Retinal pigment epithelial cell (primary cell): ENCODE results near the gene PBX4.
A peak's percentile ranks its signal among the peaks of the same experiment; 100 is the strongest.

Source experiments
- DNase-seq: peaks from one replicate; pipeline ENCODE4 v3.0.0-alpha.2; 2010; ENCODE audit warnings: low read depth
- H3K4me3 ChIP-seq: 2 replicates; pipeline ENCODE4 v1.5.1; 2011; ENCODE audit warnings: mild to moderate bottlenecking, low read length, control low read depth, moderate library complexity
- CTCF ChIP-seq: conservative IDR thresholded peaks from 2 replicates; pipeline ENCODE4 v1.5.1; 2011; ENCODE audit warnings: low read depth, low read length, control low read depth, inconsistent platforms

Gene PBX4

GRCh38 chr19:19527674-19528625 is 90.5 kb downstream of the PBX4 start:
- TF ChIP-seq CTCF, result no peak
- no peak for DNase-seq
- H3K4me3 ChIP-seq, result no peak overlapping the region

GRCh38 chr19:19527371-19527656 is 91.2 kb downstream of the PBX4 start:
- no peak overlapping the region for H3K4me3 ChIP-seq
- no peak for DNase-seq
- no peak for TF ChIP-seq CTCF

- no peak for TF ChIP-seq CTCF
- no peak for DNase-seq
- no peak overlapping the region for H3K4me3 ChIP-seq
Measured at GRCh38 chr19:19526581-19527370, 91.7 kb downstream of the PBX4 start.

- TF ChIP-seq CTCF, result peak; percentile 7
- DNase-seq, result no peak
- H3K4me3 ChIP-seq, result no peak overlapping the region
Measured at GRCh38 chr19:19525611-19526380, 92.7 kb downstream of the PBX4 start.

GRCh38 chr19:19524053-19524452 is 94.4 kb downstream of the PBX4 start:
- TF ChIP-seq CTCF, result no peak
- H3K4me3 ChIP-seq, result no peak overlapping the region
- DNase-seq, result no peak

GRCh38 chr19:19523177-19523576 is 95.3 kb downstream of the PBX4 start:
- TF ChIP-seq CTCF, result no peak
- DNase-seq, result no peak
- H3K4me3 ChIP-seq, result no peak overlapping the region
